HG03378 (cell line): ENCODE data around the gene NR2E1.

Source experiments
- ATAC-seq: cut with Tn5 transposase; IDR thresholded peaks from one replicate; pipeline ENCODE4 v1.9.1; 2021; ENCODE audit warnings: mild to moderate bottlenecking, moderate library complexity; ENCODE audit not compliant: unreplicated experiment

Gene NR2E1

DNA sequence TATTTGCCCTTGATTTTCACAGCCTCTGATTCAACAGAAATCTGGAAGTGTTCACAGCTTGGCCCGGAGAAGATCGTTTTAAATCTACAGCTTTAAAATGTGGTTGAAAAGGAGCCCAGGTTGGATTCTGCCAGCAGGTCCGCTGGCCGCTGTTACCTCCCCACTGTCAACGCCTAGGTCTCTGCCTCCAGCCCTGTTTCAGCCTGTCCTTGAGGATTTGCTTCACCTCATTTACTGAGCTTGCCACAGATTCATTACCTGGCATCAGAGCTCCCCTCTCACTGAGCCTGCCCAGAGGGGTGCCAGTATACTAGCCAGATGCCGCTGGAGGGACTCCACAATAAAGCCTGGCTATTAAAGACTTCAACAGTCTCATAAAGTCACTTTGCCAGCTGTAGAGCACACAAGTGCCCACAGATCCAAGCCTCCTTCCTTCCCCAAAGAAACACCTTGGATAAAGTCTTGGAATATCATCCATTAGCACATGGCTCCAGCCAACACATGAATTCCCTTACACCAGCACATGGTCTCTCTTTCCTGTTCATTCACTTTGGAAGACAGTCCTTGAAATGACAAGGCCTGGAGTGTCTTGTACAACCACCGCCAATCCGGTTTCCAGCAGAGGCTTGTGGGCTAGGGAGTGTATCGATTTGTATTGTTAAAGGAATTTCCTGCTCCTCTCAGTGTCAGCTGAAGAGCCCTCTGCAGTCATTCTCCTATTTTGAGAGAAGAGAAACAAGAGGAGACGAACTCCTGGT is 9.5 kb upstream of the NR2E1 start:
- ATAC-seq = no peak

DNA sequence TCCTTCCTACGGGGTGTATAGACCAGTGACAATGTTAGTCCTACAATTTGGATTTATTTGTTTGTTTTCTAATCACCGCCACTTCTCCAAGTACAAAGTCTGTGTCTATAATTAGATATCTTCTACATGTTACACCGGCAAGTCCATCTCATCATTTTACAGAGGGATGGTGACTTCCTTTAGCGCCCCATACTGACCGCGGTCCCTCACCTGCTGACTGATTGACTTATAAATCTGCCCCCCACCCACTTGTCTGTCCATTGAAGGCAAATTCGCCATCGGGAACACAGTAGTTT is 8.9 kb upstream of the NR2E1 start:
- no peak for ATAC-seq

DNA sequence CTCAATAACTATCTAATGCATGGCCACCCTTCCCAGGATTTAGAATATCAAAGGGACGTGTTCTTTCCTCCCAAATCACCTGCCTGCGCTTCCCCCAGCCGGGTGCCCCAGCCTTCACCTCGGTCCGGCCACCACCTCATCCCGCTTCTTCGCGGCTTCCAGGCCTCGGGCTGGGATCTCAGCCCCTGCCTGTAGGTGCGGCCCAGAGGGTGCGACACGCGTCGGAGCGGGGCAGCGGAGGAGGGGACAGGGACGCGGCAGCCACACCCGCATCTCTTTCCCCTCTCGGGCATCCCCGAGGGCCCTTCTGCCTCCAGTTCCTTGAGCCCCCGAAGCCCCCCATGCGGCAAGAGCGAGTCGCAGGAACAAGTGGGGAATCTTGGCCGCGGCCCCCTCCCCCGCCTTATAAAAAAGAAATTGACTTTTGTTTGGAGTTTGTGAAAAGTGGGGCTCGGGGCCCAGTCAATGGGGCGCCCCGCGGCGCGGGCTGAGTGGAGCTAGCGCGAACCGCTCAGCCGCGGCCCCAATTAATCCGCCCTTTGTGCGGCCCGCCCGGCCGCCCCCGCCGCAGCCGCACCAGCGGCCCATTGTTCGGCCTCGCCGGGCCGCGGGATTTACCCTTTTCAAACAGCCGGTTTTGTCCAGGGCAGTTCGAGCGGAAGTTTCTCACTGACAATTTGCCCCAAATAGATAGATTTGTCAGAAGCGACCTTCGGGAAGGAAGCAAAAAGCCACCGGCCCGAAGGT is 8.4 kb upstream of the NR2E1 start:
- ATAC-seq = no peak

DNA sequence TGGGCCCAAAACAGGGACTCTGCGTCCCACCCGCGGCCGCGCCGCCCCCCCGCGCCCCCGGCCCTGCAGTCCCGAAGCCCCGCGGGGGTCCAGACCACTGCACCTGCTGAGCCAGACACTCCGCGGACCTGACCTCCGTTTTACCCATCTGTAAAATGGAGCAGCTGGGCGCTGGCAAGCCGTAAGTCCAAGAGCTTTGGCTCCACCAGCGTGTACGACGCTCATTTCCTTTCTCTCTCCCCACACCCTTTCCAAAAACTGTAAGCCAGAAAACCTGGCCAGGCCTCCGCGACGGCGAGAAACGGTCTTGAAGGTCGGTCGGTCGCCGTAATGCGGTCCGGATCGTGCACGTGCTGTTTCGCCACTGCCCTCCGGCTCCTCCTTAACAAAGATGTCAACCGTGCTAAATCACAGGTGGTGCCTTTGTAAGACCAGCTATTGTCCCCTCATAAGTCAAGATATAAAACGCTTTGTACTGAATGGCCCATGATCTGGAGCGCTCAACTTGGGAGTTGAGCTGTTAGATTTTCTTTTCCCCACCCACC is 7.8 kb upstream of the NR2E1 start:
- no peak for ATAC-seq

DNA sequence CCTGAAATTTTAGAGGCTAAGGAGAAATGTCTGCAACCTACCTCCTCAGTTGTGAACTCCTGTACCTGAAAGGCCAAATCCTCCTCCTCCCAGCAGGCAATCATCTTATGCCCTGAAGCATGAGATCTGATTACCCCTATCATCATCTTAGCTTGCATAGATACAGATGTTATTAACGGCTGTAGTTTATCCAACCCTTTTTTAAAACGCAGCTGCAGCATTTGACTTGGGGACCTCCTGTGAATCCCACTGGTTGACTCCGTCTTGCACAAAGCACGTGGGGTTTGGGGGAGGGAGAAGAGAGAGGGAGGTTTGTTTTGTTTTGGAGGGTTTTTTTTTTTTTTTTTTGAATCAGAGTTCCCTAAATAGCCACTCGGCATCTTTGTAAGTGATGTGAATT is 5.8 kb upstream of the NR2E1 start:
- ATAC-seq = no peak

DNA sequence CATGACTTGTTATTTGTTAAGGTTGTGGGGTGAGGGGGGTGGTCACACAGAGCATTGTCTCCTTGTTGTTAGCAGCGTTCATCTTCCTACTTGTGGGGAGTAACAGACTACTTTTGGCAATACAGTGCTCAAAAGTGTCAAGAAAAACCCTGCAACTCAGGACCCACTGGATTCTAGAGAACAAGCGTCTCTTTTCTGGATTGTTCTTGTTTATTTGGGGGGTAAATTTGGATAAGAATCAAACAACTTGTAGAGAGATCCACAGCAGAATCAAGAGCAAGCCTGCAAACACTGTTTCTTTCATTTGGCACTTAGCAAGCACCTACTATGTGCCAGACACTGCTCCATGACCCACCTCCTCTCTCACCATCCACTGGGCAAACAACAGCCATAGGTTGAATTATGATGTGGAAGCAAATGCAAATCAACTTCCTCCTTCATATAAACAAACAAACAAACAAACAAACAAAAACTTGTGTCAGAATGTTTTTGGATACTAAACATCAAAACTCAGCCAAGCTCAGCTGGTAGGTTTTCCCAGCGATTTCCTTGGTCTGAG is 4.0 kb upstream of the NR2E1 start:
- ATAC-seq = no peak

DNA sequence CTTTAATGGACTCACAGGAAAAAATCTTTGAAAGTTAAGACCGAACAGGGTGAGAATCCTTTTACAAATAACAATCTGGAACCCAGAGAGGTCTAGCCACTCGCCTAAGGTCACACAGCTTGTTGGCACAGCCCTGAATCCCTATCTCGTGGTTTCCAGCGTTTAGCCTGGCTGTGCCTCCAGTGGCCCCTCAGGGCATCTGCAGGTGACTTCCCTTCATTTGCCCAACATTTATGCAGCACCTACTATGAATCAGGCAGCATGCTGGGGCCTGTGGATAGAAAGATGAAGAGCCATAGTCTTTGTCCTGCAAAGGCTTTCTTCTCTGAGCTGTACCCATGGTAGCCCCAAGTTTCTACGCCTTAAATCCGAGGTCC is 2.6 kb upstream of the NR2E1 start:
- no peak for ATAC-seq

DNA sequence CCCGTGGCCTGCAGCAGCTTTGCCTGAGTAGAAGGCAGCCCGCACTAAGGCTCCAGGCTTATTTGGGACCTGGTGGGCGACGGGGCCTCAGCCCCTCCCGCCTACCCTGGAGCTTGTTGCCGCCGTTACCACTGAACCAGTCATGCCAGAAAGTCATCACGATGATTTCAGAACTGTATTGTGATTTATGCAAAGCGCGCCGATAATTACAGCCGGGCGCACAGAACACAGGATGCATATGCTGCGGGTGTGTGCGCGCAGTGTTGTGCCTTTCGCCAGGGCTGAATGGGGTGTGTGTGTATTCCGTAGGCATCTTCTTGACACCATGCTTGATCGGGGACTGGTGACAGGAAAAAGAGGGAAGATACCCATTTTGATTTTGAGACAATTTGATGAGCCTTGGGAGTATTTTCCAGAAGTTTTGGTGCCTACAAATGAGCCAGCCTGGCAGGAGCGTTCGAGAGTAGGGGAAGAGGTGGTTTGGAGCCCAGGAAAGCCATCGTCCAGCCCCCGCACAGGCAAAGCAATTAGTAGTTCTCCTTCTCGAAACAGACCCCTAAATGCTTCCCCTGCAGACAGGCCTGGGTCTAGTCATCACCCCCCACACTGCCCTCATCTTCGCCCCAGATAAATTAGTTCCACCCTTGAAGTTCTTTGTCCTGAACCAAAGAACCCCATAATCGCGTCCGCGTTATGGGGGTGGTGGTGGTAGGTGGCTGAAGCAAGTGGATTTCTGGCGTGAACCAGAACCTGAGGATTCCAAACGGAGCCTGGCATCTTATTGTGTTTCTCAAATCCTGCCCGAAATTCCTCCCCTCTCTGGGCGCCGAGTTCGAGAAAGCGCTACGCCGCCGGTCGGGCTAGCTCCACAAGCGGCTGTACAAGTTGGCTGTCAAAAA is 1.9 kb upstream of the NR2E1 start:
- ATAC-seq = no peak

DNA sequence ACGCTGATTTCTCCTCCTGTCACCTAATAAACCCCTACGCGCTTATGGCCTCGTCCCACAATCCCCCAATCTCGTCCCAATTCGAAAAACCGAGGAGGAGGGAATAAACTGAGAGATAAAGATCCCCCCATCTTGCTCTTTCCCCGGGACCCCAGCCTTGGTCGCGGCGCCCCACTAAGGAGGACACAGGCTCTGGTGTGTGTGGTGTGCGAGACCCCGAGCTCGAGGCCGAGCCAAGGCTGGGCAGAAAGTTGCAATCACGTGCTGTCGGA is 1.3 kb upstream of the NR2E1 start:
- no peak for ATAC-seq

DNA sequence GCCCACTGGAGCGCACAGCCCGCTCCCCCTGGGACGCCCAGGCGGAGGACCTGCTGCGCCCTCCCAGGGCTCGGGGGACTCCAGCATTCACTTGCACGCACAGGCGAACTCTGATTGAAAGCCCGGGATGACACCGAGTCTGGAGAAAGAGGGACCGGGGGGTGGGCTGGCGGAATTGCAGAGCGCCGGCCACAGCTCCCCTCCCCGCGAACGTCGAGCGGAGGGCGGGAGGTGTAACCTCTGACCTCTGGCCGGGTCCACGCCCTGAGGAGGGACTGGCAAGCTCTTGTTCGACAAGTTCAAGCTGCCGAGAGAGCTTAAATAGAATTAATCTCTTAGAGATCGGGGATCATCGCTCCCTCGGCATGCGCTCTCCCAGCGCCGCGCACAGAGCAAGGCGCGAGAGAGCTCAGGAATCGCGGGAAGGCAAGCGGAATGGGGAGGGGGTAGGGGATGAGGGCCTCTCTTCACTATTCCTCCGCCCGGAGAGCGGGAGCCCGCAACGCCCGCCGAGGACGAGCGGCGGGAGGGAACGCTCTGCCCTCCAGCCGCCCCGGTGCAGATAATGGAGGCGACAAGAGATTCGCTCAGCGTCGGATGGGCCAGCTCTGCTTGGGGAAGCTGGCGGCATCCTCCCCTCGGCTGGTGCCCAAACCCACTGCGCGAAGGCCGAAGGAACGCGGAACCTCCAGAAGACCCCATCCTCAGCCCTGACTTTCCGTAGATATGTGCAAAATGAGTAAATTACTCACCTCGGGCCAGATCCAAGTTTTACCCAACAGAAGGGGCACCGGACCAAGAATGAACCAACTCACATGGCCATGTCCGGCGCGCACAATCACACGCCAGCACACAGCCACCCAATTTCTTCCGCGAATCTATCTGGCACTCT is 761 bp upstream of the NR2E1 start:
- no peak for ATAC-seq

DNA sequence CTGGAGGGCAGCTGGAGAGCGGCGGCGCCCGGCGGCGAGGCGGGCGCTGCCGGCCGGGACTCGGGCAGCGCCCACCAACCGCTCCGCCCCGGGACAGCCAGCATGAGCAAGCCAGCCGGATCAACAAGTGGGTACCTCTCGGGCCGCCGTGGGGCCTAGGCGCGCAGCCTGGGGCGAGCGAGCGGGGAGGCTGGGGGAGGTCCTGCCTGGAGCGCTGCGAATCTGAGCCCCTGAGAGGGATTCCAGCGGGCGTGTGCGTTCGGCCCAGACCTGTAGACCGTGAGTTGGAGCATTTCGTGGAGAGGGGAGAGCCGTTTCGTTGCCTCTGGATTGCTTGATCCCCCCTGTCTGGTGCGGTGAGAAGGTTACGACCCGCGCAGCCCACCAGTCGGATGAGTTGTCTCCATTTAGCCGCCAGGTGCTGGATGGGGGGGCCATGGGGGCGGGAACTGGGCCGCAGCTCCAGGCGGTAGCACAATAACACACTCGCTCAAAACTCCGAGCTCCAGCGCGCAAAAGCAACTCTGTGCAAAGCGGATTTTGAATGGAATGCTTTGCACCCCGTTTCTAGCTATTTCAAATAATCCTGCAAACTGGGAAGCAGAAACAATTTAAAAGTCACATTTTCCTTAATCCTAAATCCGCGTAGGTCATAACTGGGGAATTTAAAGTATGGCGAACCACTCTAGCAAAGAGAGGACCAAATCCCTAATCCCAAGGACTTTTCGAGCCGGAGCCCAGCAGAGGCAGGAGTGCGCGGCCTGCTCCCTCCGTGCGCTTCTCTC is 1.0 kb downstream of the NR2E1 start:
- ATAC-seq = no peak

DNA sequence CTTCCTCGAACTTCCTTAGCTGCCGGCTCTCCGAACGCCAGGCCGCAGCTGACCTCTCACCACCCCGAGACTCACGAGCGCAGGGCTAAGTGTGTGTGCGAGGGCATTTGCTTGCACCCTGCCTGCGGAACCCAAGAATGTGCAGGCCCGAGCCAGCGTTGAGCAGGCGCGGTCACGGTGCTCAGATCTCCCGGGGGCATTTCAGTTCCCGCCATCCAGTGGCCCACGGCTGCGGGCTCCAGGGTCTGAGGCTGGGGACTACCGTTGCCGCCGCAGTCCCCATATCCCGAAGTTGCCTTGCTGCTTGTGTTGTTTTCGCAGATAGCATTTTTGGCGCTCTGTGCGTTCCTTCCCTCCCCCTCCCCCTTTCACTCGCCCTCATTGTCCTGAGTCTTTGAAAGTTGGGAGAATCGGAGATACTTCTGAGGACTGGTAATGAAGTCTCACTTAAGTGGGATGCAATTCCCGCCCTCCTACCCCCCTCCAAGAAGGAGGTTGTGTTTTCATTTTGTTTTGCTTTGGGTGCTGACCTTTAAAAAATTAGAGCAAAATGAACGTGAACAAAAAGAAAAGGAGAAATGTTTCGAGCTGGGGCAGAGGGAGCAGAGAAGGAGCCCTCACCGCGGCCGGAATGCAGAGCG is 1.7 kb downstream of the NR2E1 start:
- ATAC-seq = no peak

DNA sequence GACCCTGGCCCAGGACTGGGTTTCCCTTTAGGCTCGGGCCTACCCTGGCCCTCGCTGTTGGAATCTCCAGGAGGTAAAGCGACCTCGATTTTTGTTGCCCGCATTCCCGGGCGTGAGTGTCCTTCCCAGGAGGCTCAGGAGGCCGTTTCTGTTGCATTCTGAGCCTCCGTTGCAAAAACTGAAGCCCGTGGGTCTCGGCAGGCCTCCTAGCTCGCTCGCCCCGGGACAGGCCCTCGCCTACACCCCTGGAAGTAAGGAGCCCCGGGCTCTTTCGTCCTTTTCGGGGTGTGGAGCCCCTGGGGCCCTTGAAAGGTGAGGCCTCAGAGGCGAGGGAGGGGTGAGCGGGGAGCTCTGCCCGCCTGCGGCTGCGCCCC is 2.3 kb downstream of the NR2E1 start:
- no peak for ATAC-seq

DNA sequence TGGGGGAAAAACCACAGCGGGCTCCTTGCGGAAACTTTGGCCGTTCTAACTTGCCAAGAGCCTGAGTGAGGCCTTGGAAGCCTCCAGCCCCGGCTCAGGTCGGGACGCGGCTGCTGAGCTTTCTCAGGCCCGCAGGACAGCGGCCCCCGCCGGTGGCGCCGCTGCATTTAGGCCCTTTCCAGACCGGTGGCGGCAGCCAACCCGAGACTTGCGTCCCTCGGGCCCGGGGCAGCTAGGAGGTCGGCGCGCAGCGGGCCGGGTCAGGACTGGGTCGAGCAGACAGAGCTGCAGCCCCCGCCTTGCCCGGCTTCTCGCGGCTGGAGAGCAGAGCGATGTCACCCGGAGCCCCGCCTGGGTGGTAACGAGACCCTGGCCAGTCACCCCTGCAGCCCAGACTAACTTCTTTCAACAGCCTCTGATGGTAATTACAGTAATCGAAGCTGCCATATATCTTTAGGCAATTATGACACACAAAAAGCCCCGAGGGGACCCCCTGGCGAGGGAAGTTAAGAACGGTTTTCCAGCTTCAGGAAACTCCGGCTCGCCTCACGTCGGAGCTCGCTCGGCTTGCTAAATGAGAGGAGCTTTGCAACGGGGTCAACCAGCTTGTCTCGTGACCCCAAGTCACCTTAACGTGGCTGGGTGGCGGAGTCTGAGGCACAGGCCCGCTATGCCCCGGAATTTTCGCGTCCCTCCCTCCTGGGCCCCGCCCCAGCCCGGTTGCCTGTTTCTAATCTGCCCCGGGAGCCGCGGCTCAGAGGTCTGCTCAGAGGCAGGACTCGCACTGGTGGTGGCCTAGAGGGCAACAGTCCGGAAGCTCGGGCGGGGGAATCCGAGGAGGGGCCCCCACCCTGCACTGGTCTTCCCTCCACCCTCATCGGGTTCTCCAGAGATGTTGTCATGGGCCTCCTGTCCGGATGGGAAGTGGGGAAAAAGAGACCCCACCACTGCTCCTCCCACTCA is 3.0 kb downstream of the NR2E1 start:
- no peak for ATAC-seq

DNA sequence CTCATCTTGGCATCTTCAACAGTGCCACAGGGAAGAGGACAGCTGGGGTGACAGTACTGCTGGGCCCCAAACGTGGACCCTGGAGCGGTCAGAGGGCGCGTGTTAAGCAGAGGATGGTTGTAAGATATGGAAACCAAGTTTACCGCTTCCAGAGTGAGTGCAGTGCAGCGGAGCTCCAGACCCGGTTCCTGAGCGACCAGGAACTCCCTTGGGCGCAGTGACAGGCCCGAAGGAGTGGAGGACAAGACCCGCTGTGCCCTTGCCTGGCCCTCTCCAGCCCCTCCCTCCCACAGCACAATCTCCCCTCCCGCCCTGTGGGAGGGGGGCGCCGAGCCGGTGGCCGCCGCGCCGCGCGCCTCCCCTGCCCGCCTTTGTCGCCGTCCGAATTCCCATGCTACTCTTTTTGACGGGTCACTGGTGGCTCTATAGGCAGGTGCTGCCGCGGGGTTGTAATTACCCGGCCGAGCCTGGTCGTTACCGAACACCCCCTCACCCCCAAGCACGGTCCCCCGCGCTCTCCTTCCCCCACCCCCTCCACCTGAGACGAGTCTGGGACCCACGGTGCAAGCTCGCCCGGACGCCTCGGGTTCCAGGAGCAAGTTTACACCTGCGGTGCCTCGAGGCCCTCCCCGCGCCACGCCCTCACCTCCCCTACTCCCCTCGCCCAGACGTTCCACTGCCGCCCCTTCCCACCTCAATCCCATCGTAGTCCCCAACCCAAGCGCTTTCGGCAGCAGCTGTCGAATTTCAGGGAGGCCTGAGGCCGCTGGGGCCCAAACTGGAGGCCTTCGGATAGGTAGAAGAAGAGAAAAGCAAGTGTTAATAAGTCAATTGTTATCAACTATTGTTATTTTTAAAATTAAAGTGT is 3.9 kb downstream of the NR2E1 start:
- ATAC-seq = no peak

DNA sequence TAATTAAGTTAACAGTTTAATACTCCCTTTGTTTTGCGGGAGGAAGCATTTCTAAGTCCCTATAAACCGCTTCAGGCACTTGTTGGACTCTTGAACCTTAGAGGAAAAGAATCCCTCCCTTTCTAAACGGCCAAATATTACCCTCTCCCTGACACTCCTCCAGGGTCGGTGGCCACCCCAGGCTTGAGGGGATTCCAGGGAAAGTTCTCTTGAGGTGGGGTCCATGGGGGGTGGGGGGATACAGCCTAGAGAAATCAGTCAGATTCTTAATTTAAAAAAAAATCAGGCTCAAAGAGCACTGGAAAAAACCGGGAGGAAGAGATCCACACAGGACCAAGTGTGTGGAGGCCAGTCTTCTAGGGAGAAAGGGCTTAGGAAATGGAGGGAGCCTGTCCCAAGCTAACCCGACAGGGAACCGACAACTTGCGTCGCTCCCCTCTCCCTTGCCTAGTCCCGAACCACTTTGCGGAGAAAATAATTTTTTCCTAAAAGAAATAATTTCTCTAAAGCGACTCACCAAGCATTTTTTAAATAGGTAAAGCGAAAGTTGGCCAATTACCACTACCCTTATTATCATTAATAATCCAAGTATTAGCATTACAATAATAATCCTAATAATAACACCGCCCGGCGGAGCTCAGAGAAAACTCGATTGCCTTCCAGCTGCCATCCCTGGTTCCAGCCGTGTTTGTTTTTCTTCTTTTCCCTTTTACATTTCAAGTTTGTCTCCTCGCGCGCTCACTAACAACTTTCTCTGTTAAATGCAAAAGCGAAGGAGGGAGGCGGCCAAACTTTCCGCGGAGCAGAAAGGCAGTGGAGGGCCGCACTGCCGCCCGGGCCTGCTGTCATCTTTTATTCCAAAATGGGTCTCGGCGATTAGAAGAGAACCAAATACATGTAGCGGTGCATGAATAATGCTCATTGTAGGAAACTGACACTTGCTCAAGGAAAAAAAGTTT is 4.8 kb downstream of the NR2E1 start:
- ATAC-seq = no peak
